OCI-LY7 (cell line): Measurements from ENCODE around the gene GRID1. TPM values are rescaled to one million over a fixed set of nuclear protein-coding genes. Genes with fewer than 3 reads are reported as not detected.

Source experiments
- BruUV-seq: library from RNA; stranded (reverse); fragments of 400-500 nt; replicated peaks from 2 replicates; lab custom pipeline; 2021; lab: Mats Ljungman, UMichigan
- CTCF ChIA-PET: fragments of 300-600 bp; sonication (Branson Sonifier 250); formaldehyde crosslinking; loops from one replicate; lab custom pipeline; 2022; ENCODE audit warnings: antibody characterized with exemption; ENCODE audit not compliant: unreplicated experiment; lab: Charles Lee
- POLR2A ChIA-PET: fragments of 300-600 bp; sonication (Branson Sonifier 250); formaldehyde crosslinking; loops from one replicate; lab custom pipeline; 2022; ENCODE audit warnings: antibody characterized with exemption; lab: Charles Lee
- DNase-seq: peaks from one replicate; pipeline ENCODE4 v3.0.0-alpha.2; 2015; ENCODE audit warnings: low spot score
- H2AFZ ChIP-seq: fragments of 200-600 bp; sonication (generic), shearing (Covaris generic); 2 replicates; pipeline ENCODE4 v1.6.1; 2014; ENCODE audit warnings: mild to moderate bottlenecking, antibody characterized with exemption, low read length, moderate library complexity
- H3K27ac ChIP-seq: fragments of 200-600 bp; sonication (generic); 2 replicates; pipeline ENCODE4 v1.5.1; 2014; ENCODE audit warnings: mixed run types, low read depth, mild to moderate bottlenecking, moderate library complexity, low read length, inconsistent platforms; ENCODE audit not compliant: poor library complexity, severe bottlenecking
- H3K36me3 ChIP-seq: fragments of 200-600 bp; sonication (generic); 2 replicates; pipeline ENCODE4 v1.6.1; 2014; ENCODE audit warnings: mild to moderate bottlenecking, antibody characterized with exemption, low read length, moderate library complexity, mixed read lengths; ENCODE audit not compliant: insufficient read depth
- H3K4me1 ChIP-seq: fragments of 200-600 bp; sonication (generic); 2 replicates; pipeline ENCODE4 v1.5.1; 2014; ENCODE audit warnings: mild to moderate bottlenecking, low read length; ENCODE audit not compliant: insufficient read depth, poor library complexity, severe bottlenecking
- H3K4me2 ChIP-seq: fragments of 200-600 bp; sonication (generic); 2 replicates; pipeline ENCODE4 v1.6.1; 2014; ENCODE audit warnings: mild to moderate bottlenecking, low read length
- H3K4me3 ChIP-seq: fragments of 200-600 bp; sonication (generic); 2 replicates; pipeline ENCODE4 v1.5.1; 2014; ENCODE audit warnings: mild to moderate bottlenecking, low read depth, low read length; ENCODE audit not compliant: poor library complexity, severe bottlenecking
- H3K79me2 ChIP-seq: fragments of 200-600 bp; sonication (generic); 2 replicates; pipeline ENCODE4 v1.6.1; 2016; ENCODE audit warnings: low read depth, mild to moderate bottlenecking, low read length, moderate library complexity, mixed read lengths; ENCODE audit not compliant: insufficient read depth
- H3K9me2 ChIP-seq: fragments of 200-600 bp; sonication (generic); 2 replicates; pipeline ENCODE4 v1.6.1; 2016; ENCODE audit warnings: mild to moderate bottlenecking, low read length, mixed read lengths; ENCODE audit not compliant: insufficient read depth
- H3K9me3 ChIP-seq: fragments of 200-600 bp; sonication (generic); 2 replicates; pipeline ENCODE4 v1.6.1; 2014; ENCODE audit warnings: mild to moderate bottlenecking, mixed run types, low read length, mixed read lengths
- H4K20me1 ChIP-seq: fragments of 200-600 bp; sonication (generic); 2 replicates; pipeline ENCODE4 v1.6.1; 2014; ENCODE audit warnings: mild to moderate bottlenecking, antibody characterized with exemption, low read length, moderate library complexity, mixed read lengths; ENCODE audit not compliant: insufficient read depth
- CTCF ChIP-seq: fragments of 200-600 bp; sonication (generic); conservative IDR thresholded peaks from 2 replicates; pipeline ENCODE4 v1.5.1; 2014; ENCODE audit warnings: mild to moderate bottlenecking, antibody characterized with exemption, low read length, moderate library complexity, mixed read lengths
- EZH2phosphoT487 ChIP-seq: fragments of 200-600 bp; sonication (generic); IDR thresholded peaks from 2 replicates; pipeline ENCODE4 v1.6.1; 2018; ENCODE audit warnings: low read depth, borderline replicate concordance, mild to moderate bottlenecking, mixed run types, antibody characterized with exemption, low read length, moderate library complexity, mixed read lengths
- intact Hi-C: fragments of 100-400 bp; cut with micrococcal nuclease; formaldehyde crosslinking; loops from one replicate; pipeline ENCODE4 v1.10.0; 2022; ENCODE audit not compliant: unreplicated experiment
- total RNA-seq, 2 experiments: library from RNA; depleted of rRNA in 1 of 2; stranded (reverse); fragments of >200 nt in 1 of 2; shearing (Covaris generic) in 1 of 2; gene quantifications; 2 replicates each; pipeline ENCODE4 v1.2.3, GENCODE V29; 2014 to 2022

The GRID1 gene
- total RNA-seq, 2 experiments from 2014 or later = 1.6 to 3.7 TPM

GRCh38 chr10:86141896-86142295 lies 224.7 kb downstream of the GRID1 start:
- no peak overlapping the region for H3K27ac ChIP-seq
- no peaks in the 10 kb centered on the region for H3K9me3 ChIP-seq
- no peak overlapping the region for H3K4me2 ChIP-seq
- intact Hi-C loops = no loop called here
- H3K9me2 ChIP-seq = no peaks in the 10 kb centered on the region
- no peak overlapping the region for H3K4me3 ChIP-seq
- H3K4me1 ChIP-seq = peaks cover 8% of the 10 kb centered on the region
- no peak overlapping the region for H2AFZ ChIP-seq
- H4K20me1 ChIP-seq = no peaks in the 10 kb centered on the region
- H3K36me3 ChIP-seq = no peaks in the 10 kb centered on the region
- POLR2A ChIA-PET = no interaction called here
- BruUV-seq = no TSS peak
- no peak for DNase-seq
- CTCF ChIA-PET = interaction anchor here (0.6 kb wide), 1 partner anchor 35 kb away, joined by 3 read pairs; no protein-coding TSS in a partner anchor
- no peaks in the 10 kb centered on the region for H3K79me2 ChIP-seq
- no peak for TF ChIP-seq EZH2phosphoT487
- no peak for TF ChIP-seq CTCF

GRCh38 chr10:86139066-86139657 lies 227.4 kb downstream of the GRID1 start:
- H3K4me2 ChIP-seq = no peak overlapping the region
- no peak overlapping the region for H2AFZ ChIP-seq
- H3K36me3 ChIP-seq = no peaks in the 10 kb centered on the region
- ChIA-PET CTCF (no interaction called here), POLR2A (no interaction called here)
- no peaks in the 10 kb centered on the region for H4K20me1 ChIP-seq
- TF ChIP-seq CTCF (peak; percentile 69), EZH2phosphoT487 (no peak)
- no TSS peak for BruUV-seq
- peaks cover 8% of the 10 kb centered on the region for H3K4me1 ChIP-seq
- H3K27ac ChIP-seq = no peak overlapping the region
- intact Hi-C loops = no loop called here
- no peaks in the 10 kb centered on the region for H3K9me2 ChIP-seq
- H3K9me3 ChIP-seq = no peaks in the 10 kb centered on the region
- peak; percentile 18 for DNase-seq
- no peak overlapping the region for H3K4me3 ChIP-seq
- H3K79me2 ChIP-seq = no peaks in the 10 kb centered on the region

GRCh38 chr10:86138551-86139065 lies 228.0 kb downstream of the GRID1 start:
- POLR2A ChIA-PET = no interaction called here
- Histone ChIP-seq H3K79me2 (no peaks in the 10 kb centered on the region), H3K27ac (no peak overlapping the region), H3K9me2 (no peaks in the 10 kb centered on the region), H3K9me3 (no peaks in the 10 kb centered on the region), H2AFZ (no peak overlapping the region), H3K4me3 (no peak overlapping the region), H3K36me3 (no peaks in the 10 kb centered on the region), H3K4me2 (no peak overlapping the region), H3K4me1 (peaks cover 8% of the 10 kb centered on the region), H4K20me1 (no peaks in the 10 kb centered on the region)
- no peak for DNase-seq
- no TSS peak for BruUV-seq
- intact Hi-C loops = no loop called here
- TF ChIP-seq EZH2phosphoT487 (no peak), CTCF (no peak)
- CTCF ChIA-PET = no interaction called here
